Fibroblast of the aortic adventitia (primary cell): ENCODE results near the gene RAD51B. TPM values are rescaled to one million over a fixed set of nuclear protein-coding genes. Genes with fewer than 3 reads are reported as not detected.
A peak's percentile ranks its signal among the peaks of the same experiment; 100 is the strongest.

Experiments
- DNase-seq: peaks from one replicate; pipeline ENCODE4 v3.0.0-alpha.2; 2010; ENCODE audit warnings: low read depth
- H3K4me3 ChIP-seq: 2 replicates; pipeline ENCODE4 v1.5.1; 2011; ENCODE audit warnings: low read depth, mild to moderate bottlenecking, control low read depth, low read length, moderate library complexity
- total RNA-seq: library from RNA; depleted of rRNA; stranded (reverse); fragments of >200 nt; gene quantifications from 2 replicates; pipeline ENCODE4 v1.2.3, GENCODE V29; 2012; ENCODE audit warnings: low replicate concordance
- TF ChIP-seq, protein P1 (sequence below): IDR thresholded peaks from 2 replicates; pipeline ENCODE4 v1.5.1; 2011; ENCODE audit warnings: mild to moderate bottlenecking, low read length, control low read depth, inconsistent platforms; ENCODE audit not compliant: insufficient read depth

The RAD51B gene
- total RNA-seq, 1 donor: 28.7 TPM

DNA sequence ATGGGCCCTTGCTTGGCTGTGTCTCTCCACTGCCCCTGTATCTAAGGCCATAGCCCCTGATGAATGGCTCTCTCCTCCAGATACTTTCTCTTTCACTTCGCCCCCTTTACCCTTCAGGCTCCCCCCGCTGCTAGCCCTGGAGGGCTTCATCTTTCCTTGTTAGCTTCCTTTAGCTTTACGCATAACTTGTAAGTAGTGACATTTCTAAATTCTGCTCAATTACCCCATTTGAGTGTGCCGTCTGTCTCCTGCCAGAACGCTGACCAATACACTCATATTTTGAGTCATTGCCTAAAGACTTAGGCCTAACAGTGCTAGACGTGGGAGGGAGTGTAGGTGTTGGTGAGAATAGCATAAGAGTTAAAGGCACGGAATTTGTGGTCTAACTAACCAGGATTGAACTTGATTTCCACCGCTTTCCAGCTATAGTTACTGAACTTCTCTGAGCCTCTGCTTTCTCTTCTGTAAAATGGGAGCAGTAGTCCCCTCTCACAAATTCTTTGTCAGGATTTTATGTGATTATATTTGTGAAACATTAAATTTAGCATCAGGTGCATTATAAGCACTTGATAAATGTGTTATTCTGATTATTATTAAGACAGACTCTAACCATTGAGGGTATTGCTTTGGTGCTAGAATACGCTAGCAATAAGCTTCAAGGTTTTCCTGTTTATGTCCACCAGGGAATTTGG, 844.0 kb downstream of the RAD51B start:
- H3K4me3 ChIP-seq: no peak overlapping the region
- TF ChIP-seq, protein P1, sequence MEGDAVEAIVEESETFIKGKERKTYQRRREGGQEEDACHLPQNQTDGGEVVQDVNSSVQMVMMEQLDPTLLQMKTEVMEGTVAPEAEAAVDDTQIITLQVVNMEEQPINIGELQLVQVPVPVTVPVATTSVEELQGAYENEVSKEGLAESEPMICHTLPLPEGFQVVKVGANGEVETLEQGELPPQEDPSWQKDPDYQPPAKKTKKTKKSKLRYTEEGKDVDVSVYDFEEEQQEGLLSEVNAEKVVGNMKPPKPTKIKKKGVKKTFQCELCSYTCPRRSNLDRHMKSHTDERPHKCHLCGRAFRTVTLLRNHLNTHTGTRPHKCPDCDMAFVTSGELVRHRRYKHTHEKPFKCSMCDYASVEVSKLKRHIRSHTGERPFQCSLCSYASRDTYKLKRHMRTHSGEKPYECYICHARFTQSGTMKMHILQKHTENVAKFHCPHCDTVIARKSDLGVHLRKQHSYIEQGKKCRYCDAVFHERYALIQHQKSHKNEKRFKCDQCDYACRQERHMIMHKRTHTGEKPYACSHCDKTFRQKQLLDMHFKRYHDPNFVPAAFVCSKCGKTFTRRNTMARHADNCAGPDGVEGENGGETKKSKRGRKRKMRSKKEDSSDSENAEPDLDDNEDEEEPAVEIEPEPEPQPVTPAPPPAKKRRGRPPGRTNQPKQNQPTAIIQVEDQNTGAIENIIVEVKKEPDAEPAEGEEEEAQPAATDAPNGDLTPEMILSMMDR: no peak
- no peak for DNase-seq

DNA sequence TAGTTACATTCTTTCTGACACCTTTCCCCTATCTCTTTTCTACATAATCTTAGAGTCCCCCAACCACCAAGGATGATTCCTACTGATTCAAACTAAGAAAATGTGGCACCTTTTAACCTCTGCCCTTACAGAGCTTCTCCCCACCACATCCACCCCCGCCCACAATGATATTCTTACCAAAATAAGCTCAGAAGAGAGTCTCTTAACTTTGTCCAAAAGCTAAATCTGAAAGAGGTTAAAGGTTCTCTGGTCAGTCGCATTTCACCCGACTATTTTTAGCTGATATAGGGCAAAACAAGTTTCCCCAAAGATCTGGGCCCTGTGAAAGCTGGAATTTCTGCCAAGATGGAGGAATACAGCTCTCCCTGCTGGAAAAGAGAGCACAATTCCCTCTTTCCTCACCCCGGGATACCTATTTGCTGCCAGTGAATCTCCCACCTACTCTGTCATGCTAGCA, 844.7 kb downstream of the RAD51B start:
- no peak for DNase-seq
- no peak overlapping the region for H3K4me3 ChIP-seq
- TF ChIP-seq, protein P1: no peak

DNA sequence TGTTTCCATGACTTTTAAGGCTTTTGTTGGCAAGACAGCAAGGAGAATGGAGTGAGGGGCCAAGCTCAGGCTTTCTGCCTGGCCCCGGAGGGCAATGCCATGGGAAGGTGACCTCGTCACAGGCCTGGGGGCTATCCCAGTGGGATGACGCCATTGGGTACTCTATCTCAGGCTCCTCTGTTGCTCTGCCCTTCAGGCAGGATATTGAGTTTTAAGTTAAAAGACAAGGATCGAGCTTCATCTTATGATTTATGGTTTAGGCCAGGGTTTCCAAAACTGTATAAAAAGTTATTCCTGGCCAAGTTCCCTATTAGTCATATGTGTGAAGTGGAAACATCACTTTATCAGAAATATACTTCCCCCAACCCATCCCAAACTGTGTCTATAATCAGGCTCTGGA, 845.6 kb downstream of the RAD51B start:
- TF ChIP-seq, protein P1: no peak
- DNase-seq: peak; percentile 88
- H3K4me3 ChIP-seq: no peak overlapping the region

DNA sequence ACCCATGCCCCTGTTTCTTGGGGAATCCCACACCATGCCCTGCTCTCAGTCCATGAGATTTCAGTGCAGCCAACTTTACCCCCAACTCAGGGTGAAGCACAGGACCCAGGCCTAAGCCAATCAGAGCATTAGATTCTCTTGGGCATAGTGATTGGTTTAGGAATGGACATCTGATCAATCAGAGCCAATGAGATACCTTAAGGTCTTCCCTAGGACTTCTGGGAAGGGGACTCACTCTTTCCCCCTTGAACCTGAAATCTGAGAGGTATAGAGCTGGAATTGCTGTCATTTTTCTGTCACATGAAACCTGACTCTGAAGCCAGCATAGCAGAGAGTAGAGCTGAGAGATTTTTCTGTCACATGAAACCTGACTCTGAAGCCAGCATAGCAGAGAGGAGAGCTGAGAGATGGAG, 846.2 kb downstream of the RAD51B start:
- H3K4me3 ChIP-seq: no peak overlapping the region
- TF ChIP-seq, protein P1: no peak
- no peak for DNase-seq

DNA sequence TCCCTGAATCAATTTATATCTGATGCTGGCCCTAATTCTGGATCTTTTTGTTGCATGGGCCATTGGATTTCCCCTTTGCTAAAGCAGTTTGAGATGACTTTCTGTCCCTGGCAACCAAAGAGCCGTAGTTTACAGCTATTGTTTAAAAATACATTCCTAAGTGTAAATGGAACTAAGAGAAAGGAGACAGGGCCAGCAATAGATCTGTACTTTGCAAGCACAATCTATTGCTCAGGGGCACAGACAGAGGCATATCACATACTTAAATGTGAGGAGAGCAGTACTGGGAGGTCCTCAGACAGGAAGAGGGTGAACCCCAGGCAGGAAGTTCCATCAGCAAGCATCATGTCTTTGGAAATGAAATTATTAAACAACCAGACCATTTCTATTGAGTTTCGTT, 846.7 kb downstream of the RAD51B start:
- H3K4me3 ChIP-seq: no peak overlapping the region
- DNase-seq: peak; percentile 65
- TF ChIP-seq, protein P1: no peak

DNA sequence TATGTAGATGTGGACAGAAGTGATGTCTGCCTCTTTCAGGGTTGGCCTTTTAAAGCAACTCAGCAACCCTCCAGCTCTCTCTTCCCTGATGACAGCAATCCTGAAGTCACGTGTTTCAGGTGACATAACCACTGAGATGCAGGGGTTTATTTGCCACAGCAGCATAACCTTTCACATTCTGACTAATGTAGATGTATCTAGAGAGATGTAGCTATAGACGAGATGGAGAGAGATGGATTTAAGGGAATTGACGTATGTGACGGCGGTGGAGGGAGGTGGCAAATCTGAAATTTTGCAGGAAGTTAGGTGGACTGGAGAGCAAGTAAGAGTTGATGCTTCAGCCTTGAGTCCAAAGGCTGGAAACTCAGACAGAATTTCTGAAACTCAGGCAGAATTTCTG, 847.3 kb downstream of the RAD51B start:
- TF ChIP-seq, protein P1: no peak
- no peak for DNase-seq
- H3K4me3 ChIP-seq: no peak overlapping the region
